ENCODE data around the gene KAZN. TPM values are rescaled to one million over a fixed set of nuclear protein-coding genes. Genes with fewer than 3 reads are reported as not detected.

KAZN gene
- polyA plus RNA-seq, 1 experiment: 3.7 TPM

DNA sequence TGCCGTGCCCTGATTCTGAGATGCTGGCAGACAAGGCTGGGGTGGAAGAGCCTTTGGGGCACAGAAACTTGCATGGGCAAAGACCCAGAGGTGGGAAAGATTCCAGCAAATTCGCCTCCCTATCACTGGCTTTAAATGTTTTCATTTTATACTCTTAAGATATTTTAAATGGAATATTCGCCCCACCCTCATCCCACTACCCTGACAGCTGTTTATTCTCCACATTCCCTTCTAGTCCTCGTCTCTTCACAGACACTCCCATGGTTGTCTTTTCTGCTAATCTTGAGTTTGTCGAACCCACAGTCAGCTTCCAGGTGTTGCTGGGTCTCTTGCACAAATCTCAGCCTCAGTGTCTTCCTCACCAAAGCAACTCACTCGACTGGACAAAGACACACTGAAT is 245.0 kb downstream of the KAZN start:
- TF ChIP-seq, protein P1, sequence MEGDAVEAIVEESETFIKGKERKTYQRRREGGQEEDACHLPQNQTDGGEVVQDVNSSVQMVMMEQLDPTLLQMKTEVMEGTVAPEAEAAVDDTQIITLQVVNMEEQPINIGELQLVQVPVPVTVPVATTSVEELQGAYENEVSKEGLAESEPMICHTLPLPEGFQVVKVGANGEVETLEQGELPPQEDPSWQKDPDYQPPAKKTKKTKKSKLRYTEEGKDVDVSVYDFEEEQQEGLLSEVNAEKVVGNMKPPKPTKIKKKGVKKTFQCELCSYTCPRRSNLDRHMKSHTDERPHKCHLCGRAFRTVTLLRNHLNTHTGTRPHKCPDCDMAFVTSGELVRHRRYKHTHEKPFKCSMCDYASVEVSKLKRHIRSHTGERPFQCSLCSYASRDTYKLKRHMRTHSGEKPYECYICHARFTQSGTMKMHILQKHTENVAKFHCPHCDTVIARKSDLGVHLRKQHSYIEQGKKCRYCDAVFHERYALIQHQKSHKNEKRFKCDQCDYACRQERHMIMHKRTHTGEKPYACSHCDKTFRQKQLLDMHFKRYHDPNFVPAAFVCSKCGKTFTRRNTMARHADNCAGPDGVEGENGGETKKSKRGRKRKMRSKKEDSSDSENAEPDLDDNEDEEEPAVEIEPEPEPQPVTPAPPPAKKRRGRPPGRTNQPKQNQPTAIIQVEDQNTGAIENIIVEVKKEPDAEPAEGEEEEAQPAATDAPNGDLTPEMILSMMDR (IDR thresholded peaks at IDR 0.05; ENCODE audit: low read depth, low read length): no peak
- Histone ChIP-seq H3K9me3 (ENCODE audit: control insufficient read depth, insufficient read depth, low read length) (peaks cover 11% of the 10 kb centered on the region), H3K27me3 (ENCODE audit: control insufficient read depth, insufficient read depth, low read length) (no peaks in the 10 kb centered on the region), H3K4me3 (ENCODE audit: low read depth, low read length) (no peak overlapping the region), H3K27ac (ENCODE audit: low read depth, low read length) (peak overlapping the region; percentile 71)
- DNase-seq (ENCODE audit: low read depth, low spot score): no peak
- ChIA-PET CTCF (interaction anchor here (1.2 to 2.2 kb wide), 2 partner anchors 71 to 184 kb away, joined by 5 to 8 read pairs; no protein-coding TSS in a partner anchor), POLR2A (interaction anchor here (0.5 to 1.5 kb wide), 2 partner anchors 54 to 100 kb away, joined by 5 to 7 read pairs; no protein-coding TSS in a partner anchor)

DNA sequence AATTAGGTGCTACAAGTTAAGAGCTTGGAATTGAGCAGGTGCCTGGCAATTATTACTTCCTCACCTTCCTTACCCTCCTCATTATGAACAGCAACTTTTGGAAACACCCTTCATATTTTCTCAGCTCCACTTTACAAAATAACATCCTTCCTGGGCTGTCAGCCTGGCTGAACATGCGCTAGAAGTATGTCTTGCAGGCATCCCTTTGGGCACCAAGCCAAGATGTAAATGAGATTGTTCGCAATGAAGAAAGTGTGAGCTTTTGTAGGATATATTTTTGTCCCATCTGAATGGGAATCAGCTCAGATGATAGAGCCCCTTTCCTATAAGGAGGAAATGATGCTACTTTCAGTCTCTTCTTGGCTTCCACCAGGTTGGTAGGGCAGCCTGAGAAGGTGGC is 245.9 kb downstream of the KAZN start:
- Histone ChIP-seq H3K9me3 (ENCODE audit: control insufficient read depth, insufficient read depth, low read length) (peaks cover 11% of the 10 kb centered on the region), H3K4me3 (ENCODE audit: low read depth, low read length) (no peak overlapping the region), H3K27ac (ENCODE audit: low read depth, low read length) (no peak overlapping the region), H3K27me3 (ENCODE audit: control insufficient read depth, insufficient read depth, low read length) (no peaks in the 10 kb centered on the region)
- TF ChIP-seq, protein P1 (IDR thresholded peaks at IDR 0.05; ENCODE audit: low read depth, low read length): no peak
- no peak for DNase-seq (ENCODE audit: low read depth, low spot score)
- ChIA-PET POLR2A (no interaction called here), CTCF (interaction anchor here (1.2 to 2.2 kb wide), 2 partner anchors 70 to 183 kb away, joined by 5 to 8 read pairs; no protein-coding TSS in a partner anchor)

DNA sequence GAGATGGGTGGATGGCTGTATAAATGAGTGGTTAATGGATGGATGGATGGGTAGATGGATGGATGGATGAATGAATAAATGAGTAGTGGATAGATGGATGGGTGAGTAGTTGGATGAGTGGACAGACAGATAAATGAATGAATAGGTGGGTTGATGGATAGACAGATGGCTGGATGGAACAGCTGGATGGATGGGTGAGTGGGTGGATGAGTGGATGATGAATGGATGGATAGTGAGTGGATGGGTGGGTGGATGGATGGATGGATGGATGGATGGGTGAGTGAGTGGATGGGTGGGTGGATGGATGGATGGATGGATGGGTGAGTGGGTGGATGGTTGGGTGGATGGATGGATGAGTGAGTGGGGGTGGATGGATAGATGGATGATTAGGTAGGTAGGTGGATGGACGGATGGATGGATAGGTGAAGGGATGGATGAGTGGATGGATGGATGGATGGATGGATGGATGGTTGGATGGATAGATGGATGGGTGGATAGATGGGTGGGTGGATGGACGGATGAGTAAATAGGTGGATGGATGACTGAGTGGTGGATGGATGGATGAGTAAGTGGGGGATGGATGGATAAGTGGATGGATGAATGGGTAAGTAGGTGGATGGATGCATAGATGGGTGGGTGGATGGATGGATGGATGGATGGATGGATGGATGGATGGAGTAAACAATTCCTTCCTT is 246.6 kb downstream of the KAZN start:
- DNase-seq (ENCODE audit: low read depth, low spot score): no peak

DNA sequence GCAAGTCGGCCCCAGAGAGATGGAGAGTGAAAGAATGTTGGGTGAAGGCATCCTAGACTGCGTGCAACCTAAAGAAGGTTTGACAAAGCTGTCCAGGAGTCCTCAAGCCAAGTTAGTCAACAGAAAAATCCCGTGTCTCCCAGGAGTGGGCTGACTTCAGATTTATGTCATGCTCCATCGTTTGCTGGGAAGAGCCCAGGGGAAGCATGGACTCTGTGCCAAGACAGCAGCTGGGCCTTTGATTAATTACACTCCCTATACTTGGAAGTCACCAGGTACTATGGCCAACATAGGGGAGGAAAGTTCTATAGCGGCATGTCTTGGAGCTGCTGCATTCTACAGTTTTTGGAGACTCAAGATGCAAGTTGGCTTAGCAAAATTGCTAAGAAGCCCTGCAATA is 247.4 kb downstream of the KAZN start:
- CTCF ChIA-PET: no interaction called here
- DNase-seq (ENCODE audit: low read depth, low spot score): no peak
- TF ChIP-seq, protein P1 (IDR thresholded peaks at IDR 0.05; ENCODE audit: low read depth, low read length): no peak
- POLR2A ChIA-PET: no interaction called here
- Histone ChIP-seq H3K4me3 (ENCODE audit: low read depth, low read length) (no peak overlapping the region), H3K27ac (ENCODE audit: low read depth, low read length) (no peak overlapping the region), H3K27me3 (ENCODE audit: control insufficient read depth, insufficient read depth, low read length) (no peaks in the 10 kb centered on the region), H3K9me3 (ENCODE audit: control insufficient read depth, insufficient read depth, low read length) (peaks cover 11% of the 10 kb centered on the region)

More for the DNA sequence above, 246.6 kb downstream of the KAZN start:
- Histone ChIP-seq H3K4me3 (ENCODE audit: low read depth, low read length) (no peak overlapping the region), H3K9me3 (ENCODE audit: control insufficient read depth, insufficient read depth, low read length) (peaks cover 11% of the 10 kb centered on the region), H3K27ac (ENCODE audit: low read depth, low read length) (no peak overlapping the region), H3K27me3 (ENCODE audit: control insufficient read depth, insufficient read depth, low read length) (no peaks in the 10 kb centered on the region)
- CTCF ChIA-PET: no interaction called here
- TF ChIP-seq, protein P1 (IDR thresholded peaks at IDR 0.05; ENCODE audit: low read depth, low read length): no peak
- POLR2A ChIA-PET: no interaction called here

DNA sequence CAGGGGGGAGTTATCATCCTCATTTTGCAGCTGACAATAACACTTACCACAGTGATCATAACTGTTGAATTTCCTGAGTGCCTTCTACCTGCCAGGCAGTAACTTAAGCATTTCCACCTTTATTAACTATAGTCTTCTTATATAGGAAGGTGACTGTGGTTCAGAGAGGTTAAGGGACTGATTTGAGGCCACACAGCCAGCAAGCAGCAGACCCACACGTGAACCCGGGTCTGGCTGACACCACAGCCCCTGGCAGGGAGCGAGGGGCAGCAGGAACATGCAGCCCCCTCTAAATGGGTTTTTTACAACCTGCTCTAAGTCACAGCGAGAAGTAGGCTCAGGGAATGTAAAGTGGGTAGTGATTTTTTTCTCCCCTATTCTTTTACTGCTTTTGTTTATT is 248.2 kb downstream of the KAZN start:
- POLR2A ChIA-PET: no interaction called here
- TF ChIP-seq, protein P1 (IDR thresholded peaks at IDR 0.05; ENCODE audit: low read depth, low read length): no peak
- CTCF ChIA-PET: no interaction called here
- Histone ChIP-seq H3K27ac (ENCODE audit: low read depth, low read length) (no peak overlapping the region), H3K27me3 (ENCODE audit: control insufficient read depth, insufficient read depth, low read length) (no peaks in the 10 kb centered on the region), H3K4me3 (ENCODE audit: low read depth, low read length) (no peak overlapping the region), H3K9me3 (ENCODE audit: control insufficient read depth, insufficient read depth, low read length) (peaks cover 3% of the 10 kb centered on the region)
- DNase-seq (ENCODE audit: low read depth, low spot score): no peak
